ENCODE results near the gene IFNGR2. TPM values are rescaled to one million over a fixed set of nuclear protein-coding genes. Genes with fewer than 3 reads are reported as not detected.

The IFNGR2 gene
- polyA plus RNA-seq, 1 of the 3 experiments (the other 2 are of a cell fraction): 92.4 TPM

GRCh38 chr21:33434770-33435360 lies 31.7 kb downstream of the IFNGR2 start (continued):
- TF ChIP-seq FOSL2 (IDR thresholded peaks at IDR 0.05; ENCODE audit: borderline replicate concordance, low read depth): peak; percentile 93
- TF ChIP-seq TCF12 (IDR thresholded peaks at IDR 0.05): peak; percentile 76
- TF ChIP-seq CTCF (IDR thresholded peaks at IDR 0.05): no peak
- TF ChIP-seq ZBTB33 (IDR thresholded peaks at IDR 0.05; ENCODE audit: borderline replicate concordance, low read depth): no peak
- no peak for TF ChIP-seq RFX5 (IDR thresholded peaks at IDR 0.05; ENCODE audit: low read length)
- no peak for TF ChIP-seq YY1 (IDR thresholded peaks at IDR 0.05; ENCODE audit: low read depth)
- no peak for TF ChIP-seq FOXJ3 (CRISPR knock-in tag; IDR thresholded peaks at IDR 0.05)
- TF ChIP-seq CHD2 (IDR thresholded peaks at IDR 0.05; ENCODE audit: low read length, partially characterized antibody): no peak
- no peak for TF ChIP-seq RCOR1 (IDR thresholded peaks at IDR 0.05; ENCODE audit: low read length)
- no peak; the same call in 1 of the 2 replicates for TF ChIP-seq NFIC (IDR thresholded peaks at IDR 0.05; ENCODE audit: borderline replicate concordance)
- no peak for TF ChIP-seq MEF2A (IDR thresholded peaks at IDR 0.05; ENCODE audit: borderline replicate concordance, low read depth)
- TF ChIP-seq NRF1 (IDR thresholded peaks at IDR 0.05; ENCODE audit: low read depth, low read length): no peak
- TF ChIP-seq FOXM1 (IDR thresholded peaks at IDR 0.05; ENCODE audit: low read depth): no peak
- TF ChIP-seq GABPA (IDR thresholded peaks at IDR 0.05; ENCODE audit: low read depth): no peak
- no peak for TF ChIP-seq RAD21 (IDR thresholded peaks at IDR 0.05; ENCODE audit: low read length)
- no peak for TF ChIP-seq TEAD4 (IDR thresholded peaks at IDR 0.05; ENCODE audit: borderline replicate concordance, insufficient read depth)
- TF ChIP-seq, protein P1, sequence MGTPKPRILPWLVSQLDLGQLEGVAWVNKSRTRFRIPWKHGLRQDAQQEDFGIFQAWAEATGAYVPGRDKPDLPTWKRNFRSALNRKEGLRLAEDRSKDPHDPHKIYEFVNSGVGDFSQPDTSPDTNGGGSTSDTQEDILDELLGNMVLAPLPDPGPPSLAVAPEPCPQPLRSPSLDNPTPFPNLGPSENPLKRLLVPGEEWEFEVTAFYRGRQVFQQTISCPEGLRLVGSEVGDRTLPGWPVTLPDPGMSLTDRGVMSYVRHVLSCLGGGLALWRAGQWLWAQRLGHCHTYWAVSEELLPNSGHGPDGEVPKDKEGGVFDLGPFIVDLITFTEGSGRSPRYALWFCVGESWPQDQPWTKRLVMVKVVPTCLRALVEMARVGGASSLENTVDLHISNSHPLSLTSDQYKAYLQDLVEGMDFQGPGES (IDR thresholded peaks at IDR 0.05; ENCODE audit: low read depth, low read length): no peak
- peak; percentile 44; the same call in 1 of the 2 replicates for TF ChIP-seq MAX (IDR thresholded peaks at IDR 0.05; ENCODE audit: low read depth)
- no peak for TF ChIP-seq SMC3 (IDR thresholded peaks at IDR 0.05; ENCODE audit: low read depth, low read length)
- TF ChIP-seq, protein P2, sequence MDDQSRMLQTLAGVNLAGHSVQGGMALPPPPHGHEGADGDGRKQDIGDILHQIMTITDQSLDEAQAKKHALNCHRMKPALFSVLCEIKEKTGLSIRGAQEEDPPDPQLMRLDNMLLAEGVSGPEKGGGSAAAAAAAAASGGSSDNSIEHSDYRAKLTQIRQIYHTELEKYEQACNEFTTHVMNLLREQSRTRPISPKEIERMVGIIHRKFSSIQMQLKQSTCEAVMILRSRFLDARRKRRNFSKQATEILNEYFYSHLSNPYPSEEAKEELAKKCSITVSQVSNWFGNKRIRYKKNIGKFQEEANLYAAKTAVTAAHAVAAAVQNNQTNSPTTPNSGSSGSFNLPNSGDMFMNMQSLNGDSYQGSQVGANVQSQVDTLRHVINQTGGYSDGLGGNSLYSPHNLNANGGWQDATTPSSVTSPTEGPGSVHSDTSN (IDR thresholded peaks at IDR 0.05): peak; percentile 86
